GM19023 (cell line): ENCODE results near the gene RPL27.
"Not testable (repeated sequence)": the region's sequence is repeated elsewhere in the genome, so short reads cannot be mapped to it uniquely, and the experiment has no call there.

Experiments
- ATAC-seq: cut with Tn5 transposase; IDR thresholded peaks from one replicate; pipeline ENCODE4 v1.9.1; 2021; ENCODE audit warnings: mild to moderate bottlenecking, moderate library complexity; ENCODE audit not compliant: unreplicated experiment

The RPL27 gene

GRCh38 chr17:42992872-42993271 lies 5.3 kb upstream of the RPL27 start:
- no peak for ATAC-seq

GRCh38 chr17:42993913-42994312 lies 4.3 kb upstream of the RPL27 start:
- ATAC-seq = not testable (repeated sequence)

DNA sequence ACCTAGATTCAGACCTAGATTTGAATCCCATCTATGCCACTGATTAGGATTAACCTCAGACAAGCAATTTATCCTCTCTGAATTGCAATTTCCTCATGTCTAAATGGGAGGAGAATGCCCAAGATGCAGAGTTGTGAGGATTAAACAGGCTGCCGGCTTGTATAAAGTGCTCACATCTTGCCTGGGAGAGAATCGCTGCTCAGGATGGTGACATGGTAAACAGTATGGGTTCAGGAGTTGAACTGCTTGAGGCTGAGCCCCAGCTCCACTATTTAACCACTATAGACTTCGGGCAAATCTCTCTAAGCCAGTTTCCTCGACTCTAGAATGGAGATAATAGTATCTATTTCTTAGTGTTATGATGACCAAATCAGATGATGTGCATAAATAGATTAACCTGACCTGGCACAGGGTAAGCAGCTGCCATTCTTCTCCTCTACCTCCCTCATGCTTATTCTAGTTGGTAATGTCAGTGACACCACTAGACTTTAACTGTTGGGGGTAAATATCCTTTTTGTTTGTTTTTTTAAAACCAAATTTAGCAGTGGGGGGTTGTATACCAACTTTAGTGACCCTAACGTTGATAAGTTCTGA lies 732 bp upstream of the RPL27 start:
- ATAC-seq = no peak

DNA sequence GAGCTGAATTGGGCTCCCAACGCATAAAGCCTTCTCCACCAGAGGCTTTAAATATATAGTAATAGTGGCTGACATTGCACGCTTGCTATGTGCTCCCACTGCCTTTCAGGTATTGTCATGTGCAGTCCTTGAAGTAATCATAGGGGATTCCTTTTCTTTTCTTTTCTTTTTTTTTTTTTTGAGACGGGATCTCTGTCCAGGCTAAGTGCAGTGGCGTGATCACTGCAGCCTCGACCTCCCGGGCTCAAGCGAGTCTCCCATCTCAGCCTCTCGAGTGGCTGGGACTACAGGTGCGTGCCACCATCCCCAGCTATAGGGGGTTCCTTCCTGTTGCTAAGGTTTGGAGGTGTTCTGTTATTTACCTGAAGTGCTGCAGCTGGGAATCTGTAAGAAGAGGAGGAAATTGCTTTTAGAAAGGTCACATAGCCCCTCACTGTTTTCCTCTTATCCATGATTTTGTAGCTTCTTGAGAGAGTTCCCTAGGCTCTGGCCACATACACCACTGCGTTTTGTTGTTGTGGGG lies 845 bp downstream of the RPL27 start:
- no peak for ATAC-seq

- not testable (repeated sequence) for ATAC-seq
These were observed 2.7 kb downstream of the RPL27 start for GRCh38 chr17:43000894-43001293.

GRCh38 chr17:43003542-43004172 lies 5.4 kb downstream of the RPL27 start:
- no peak for ATAC-seq

DNA sequence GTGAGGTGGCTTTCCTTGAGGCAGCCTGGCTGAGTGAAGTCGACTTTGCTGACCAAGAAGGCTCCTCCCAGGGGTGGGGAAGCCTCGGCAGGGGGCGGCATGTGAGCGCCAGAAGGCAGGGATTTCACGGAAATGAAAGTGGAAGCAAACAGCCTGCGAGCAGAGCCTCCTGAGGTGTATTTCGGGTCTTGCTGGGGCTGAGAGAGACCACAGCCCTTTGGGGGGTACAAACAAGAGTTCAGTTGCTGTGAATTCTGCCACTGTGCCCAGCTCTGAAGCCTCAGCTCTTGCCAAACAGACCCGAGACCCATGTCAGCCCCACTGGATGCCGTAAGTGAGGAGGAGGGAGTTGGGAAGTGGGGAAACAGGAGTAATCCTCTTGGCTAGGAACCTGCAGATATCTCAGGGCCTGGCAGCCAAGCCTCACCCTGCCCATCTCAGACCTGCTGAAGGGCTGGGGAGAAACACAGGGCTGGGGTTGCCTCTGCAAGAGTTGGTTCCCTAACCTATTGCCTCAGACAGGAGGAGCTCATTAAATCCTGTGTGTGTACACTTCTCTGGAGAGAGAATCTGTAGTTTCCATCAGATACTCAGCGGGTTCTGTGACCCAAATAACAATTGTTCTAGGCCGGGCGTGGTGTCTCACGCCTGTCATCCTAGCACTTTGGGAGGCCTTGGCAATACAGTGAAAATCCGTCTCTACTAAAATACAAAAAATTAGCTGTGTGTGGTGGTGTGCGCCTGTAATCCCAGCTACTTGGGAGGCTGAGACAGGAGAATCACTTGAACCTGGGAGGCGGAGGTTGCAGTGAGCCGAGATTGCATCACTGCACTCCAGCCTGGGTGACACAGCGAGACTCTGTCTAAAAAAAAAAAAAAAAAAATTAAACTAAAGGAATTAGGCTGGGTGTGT lies 8.7 kb downstream of the RPL27 start, which contains the start of gene IFI35:
Gene IFI35, plus strand, starts transcription at position 146 of the 913 bp plus-strand sequence. Its CDS starts 164 bp downstream, at position 310.
- ATAC-seq = peak; percentile 90

DNA sequence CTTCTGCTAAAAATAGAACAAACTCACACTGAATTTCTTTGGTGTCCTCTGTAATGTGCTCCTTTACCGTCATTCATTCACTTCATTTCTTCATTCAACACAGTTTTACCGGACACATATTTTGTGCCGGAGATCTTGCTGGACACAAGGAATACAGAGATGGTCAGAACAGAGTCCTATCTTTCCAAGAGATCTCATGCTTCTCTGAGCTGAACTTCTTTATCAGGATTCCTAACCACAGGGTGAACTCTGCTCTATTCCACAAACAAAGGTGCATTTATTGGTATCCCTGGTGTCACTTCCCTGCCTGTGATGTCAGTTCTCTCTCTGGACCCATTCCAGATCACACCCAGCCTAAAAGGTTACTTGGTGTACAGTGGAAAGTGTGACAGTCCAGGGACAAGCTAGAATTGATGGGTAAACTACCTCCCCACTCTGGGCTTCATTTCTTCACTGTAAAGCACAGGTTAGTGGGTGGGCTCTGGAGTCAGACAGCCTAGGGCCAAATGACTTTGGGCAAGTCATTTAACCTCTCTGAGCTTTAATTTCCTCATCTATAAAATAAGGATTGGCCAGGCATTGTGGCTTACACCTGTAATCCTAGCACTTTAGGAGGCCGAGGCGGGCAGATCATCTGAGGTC lies 12.6 kb downstream of the RPL27 start:
- ATAC-seq = no peak

- no peak for ATAC-seq
These were observed 13.7 kb downstream of the RPL27 start for GRCh38 chr17:43011728-43012472.

GRCh38 chr17:43013296-43013695 lies 15.1 kb downstream of the RPL27 start:
- ATAC-seq = no peak

- no peak for ATAC-seq
These were observed 15.9 kb downstream of the RPL27 start for GRCh38 chr17:43014020-43014648.

DNA sequence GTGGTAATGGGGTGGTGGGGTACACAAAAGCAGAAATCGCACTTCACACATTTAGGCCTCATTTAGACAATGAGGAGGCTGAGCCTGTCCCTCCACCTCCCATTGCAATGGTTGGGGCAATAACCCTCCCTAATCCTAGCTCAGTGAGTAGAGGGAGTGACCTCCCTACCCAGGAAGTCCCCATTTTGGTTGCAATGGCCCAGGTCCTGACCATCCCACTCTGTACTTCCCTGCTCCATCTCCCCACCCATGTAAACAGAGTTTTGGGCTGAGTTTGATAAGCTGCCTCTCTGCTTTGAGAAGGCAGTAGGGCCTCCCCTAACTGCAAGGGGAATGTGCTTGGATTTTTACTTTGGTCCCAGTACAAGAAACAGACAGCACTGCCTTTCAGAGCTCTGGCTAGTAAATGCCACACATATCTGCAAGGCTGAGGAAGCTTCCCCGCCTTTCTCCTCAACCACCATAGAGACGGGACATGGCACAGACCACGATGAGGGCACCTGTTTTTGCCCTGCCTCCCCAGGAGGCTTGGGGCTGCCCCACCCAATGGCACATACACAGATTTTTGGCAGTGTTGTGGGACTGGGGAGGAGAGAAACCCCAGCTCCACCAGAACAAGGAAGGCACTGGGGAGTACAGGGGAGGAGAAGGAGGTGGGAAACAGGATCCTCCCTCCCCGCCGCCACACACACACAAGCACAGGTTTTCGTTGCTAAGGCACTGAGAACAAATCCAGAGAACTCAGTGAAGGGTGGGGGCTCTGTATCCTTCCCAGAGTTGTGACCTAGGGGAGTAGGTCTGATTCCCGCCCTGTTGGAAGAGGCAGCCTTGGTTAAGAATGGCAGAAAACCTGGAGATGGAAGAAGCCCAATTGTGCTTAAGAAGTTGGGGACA lies 16.7 kb downstream of the RPL27 start:
- ATAC-seq = no peak

GRCh38 chr17:43015579-43015978 lies 17.4 kb downstream of the RPL27 start:
- ATAC-seq = no peak

- no peak for ATAC-seq
These were observed 18.0 kb downstream of the RPL27 start for GRCh38 chr17:43016216-43016615.

GRCh38 chr17:43018008-43018853 lies 20.0 kb downstream of the RPL27 start:
- ATAC-seq = no peak

- no peak for ATAC-seq
These were observed 20.7 kb downstream of the RPL27 start for GRCh38 chr17:43018932-43019331.

- no peak for ATAC-seq
These were observed 21.2 kb downstream of the RPL27 start for GRCh38 chr17:43019418-43019817.
